ENCODE results near the gene TSPAN18.
A peak's percentile ranks its signal among the peaks of the same experiment; 100 is the strongest.

GRCh38 chr11:44950625-44951476 lies 224.1 kb downstream of the TSPAN18 start, which contains the start of gene TP53I11:
- TF ChIP-seq POLR2A (IDR thresholded peaks at IDR 0.05), result peak; percentile 79
- peak in 3 of 4 experiments; percentile 29 to 91 (median 60) for TF ChIP-seq CTCF (IDR thresholded peaks at IDR 0.05)
- TF ChIP-seq EP300 (IDR thresholded peaks at IDR 0.05), result no peak
- TF ChIP-seq POLR2AphosphoS5 (IDR thresholded peaks at IDR 0.05), result peak; percentile 51

Measured in gastroesophageal sphincter (tissue), 3 donors.